ENCODE data around the gene TGFBR3.

DNA sequence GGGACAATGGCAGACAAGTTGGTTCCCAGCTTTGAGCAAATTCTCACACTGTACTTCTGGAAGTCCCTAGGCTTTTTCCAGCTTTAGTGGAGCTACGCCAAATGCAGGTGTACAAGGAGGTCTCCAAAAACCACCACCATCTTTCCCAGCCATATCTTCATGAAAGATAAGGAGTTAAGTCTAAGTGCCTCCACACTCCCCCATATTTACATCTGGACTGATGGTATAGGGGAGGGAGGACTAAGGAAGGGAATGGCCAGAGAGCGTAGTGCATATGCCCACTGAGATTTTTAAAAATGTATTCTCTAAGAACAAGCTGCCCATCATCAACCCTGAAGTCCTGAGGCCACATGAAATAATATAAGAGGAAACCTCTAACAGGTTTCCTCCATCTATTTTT, 161.3 kb downstream of the TGFBR3 start:
- TF ChIP-seq SP1 (CRISPR knock-in tag; conservative IDR thresholded peaks at IDR 0.05) (no peak), ZBTB21 (CRISPR knock-in tag; IDR thresholded peaks at IDR 0.05; ENCODE audit: borderline replicate concordance) (no peak), NFYB (CRISPR knock-in tag; conservative IDR thresholded peaks at IDR 0.05; ENCODE audit: low read depth) (no peak), MXD4 (CRISPR knock-in tag; IDR thresholded peaks at IDR 0.05; ENCODE audit: borderline replicate concordance) (no peak), JUN (CRISPR knock-in tag; IDR thresholded peaks at IDR 0.05) (no peak), CREB1 (CRISPR knock-in tag; IDR thresholded peaks at IDR 0.05) (no peak), OVOL2 (CRISPR knock-in tag; IDR thresholded peaks at IDR 0.05; ENCODE audit: borderline replicate concordance) (no peak), ZNF263 (CRISPR knock-in tag; IDR thresholded peaks at IDR 0.05; ENCODE audit: low read depth) (no peak)
- TF ChIP-seq, protein P1, sequence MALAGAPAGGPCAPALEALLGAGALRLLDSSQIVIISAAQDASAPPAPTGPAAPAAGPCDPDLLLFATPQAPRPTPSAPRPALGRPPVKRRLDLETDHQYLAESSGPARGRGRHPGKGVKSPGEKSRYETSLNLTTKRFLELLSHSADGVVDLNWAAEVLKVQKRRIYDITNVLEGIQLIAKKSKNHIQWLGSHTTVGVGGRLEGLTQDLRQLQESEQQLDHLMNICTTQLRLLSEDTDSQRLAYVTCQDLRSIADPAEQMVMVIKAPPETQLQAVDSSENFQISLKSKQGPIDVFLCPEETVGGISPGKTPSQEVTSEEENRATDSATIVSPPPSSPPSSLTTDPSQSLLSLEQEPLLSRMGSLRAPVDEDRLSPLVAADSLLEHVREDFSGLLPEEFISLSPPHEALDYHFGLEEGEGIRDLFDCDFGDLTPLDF (CRISPR knock-in tag; IDR thresholded peaks at IDR 0.05): no peak
- TF ChIP-seq, protein P2, sequence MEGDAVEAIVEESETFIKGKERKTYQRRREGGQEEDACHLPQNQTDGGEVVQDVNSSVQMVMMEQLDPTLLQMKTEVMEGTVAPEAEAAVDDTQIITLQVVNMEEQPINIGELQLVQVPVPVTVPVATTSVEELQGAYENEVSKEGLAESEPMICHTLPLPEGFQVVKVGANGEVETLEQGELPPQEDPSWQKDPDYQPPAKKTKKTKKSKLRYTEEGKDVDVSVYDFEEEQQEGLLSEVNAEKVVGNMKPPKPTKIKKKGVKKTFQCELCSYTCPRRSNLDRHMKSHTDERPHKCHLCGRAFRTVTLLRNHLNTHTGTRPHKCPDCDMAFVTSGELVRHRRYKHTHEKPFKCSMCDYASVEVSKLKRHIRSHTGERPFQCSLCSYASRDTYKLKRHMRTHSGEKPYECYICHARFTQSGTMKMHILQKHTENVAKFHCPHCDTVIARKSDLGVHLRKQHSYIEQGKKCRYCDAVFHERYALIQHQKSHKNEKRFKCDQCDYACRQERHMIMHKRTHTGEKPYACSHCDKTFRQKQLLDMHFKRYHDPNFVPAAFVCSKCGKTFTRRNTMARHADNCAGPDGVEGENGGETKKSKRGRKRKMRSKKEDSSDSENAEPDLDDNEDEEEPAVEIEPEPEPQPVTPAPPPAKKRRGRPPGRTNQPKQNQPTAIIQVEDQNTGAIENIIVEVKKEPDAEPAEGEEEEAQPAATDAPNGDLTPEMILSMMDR (IDR thresholded peaks at IDR 0.05): no peak
- TF ChIP-seq, protein P3, sequence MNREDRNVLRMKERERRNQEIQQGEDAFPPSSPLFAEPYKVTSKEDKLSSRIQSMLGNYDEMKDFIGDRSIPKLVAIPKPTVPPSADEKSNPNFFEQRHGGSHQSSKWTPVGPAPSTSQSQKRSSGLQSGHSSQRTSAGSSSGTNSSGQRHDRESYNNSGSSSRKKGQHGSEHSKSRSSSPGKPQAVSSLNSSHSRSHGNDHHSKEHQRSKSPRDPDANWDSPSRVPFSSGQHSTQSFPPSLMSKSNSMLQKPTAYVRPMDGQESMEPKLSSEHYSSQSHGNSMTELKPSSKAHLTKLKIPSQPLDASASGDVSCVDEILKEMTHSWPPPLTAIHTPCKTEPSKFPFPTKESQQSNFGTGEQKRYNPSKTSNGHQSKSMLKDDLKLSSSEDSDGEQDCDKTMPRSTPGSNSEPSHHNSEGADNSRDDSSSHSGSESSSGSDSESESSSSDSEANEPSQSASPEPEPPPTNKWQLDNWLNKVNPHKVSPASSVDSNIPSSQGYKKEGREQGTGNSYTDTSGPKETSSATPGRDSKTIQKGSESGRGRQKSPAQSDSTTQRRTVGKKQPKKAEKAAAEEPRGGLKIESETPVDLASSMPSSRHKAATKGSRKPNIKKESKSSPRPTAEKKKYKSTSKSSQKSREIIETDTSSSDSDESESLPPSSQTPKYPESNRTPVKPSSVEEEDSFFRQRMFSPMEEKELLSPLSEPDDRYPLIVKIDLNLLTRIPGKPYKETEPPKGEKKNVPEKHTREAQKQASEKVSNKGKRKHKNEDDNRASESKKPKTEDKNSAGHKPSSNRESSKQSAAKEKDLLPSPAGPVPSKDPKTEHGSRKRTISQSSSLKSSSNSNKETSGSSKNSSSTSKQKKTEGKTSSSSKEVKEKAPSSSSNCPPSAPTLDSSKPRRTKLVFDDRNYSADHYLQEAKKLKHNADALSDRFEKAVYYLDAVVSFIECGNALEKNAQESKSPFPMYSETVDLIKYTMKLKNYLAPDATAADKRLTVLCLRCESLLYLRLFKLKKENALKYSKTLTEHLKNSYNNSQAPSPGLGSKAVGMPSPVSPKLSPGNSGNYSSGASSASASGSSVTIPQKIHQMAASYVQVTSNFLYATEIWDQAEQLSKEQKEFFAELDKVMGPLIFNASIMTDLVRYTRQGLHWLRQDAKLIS (CRISPR knock-in tag; IDR thresholded peaks at IDR 0.05; ENCODE audit: borderline replicate concordance): no peak
- TF ChIP-seq, protein P4, sequence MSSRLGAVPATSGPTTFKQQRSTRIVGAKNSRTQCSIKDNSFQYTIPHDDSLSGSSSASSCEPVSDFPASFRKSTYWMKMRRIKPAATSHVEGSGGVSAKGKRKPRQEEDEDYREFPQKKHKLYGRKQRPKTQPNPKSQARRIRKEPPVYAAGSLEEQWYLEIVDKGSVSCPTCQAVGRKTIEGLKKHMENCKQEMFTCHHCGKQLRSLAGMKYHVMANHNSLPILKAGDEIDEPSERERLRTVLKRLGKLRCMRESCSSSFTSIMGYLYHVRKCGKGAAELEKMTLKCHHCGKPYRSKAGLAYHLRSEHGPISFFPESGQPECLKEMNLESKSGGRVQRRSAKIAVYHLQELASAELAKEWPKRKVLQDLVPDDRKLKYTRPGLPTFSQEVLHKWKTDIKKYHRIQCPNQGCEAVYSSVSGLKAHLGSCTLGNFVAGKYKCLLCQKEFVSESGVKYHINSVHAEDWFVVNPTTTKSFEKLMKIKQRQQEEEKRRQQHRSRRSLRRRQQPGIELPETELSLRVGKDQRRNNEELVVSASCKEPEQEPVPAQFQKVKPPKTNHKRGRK (CRISPR knock-in tag; IDR thresholded peaks at IDR 0.05; ENCODE audit: borderline replicate concordance): no peak
- TF ChIP-seq, protein P5, sequence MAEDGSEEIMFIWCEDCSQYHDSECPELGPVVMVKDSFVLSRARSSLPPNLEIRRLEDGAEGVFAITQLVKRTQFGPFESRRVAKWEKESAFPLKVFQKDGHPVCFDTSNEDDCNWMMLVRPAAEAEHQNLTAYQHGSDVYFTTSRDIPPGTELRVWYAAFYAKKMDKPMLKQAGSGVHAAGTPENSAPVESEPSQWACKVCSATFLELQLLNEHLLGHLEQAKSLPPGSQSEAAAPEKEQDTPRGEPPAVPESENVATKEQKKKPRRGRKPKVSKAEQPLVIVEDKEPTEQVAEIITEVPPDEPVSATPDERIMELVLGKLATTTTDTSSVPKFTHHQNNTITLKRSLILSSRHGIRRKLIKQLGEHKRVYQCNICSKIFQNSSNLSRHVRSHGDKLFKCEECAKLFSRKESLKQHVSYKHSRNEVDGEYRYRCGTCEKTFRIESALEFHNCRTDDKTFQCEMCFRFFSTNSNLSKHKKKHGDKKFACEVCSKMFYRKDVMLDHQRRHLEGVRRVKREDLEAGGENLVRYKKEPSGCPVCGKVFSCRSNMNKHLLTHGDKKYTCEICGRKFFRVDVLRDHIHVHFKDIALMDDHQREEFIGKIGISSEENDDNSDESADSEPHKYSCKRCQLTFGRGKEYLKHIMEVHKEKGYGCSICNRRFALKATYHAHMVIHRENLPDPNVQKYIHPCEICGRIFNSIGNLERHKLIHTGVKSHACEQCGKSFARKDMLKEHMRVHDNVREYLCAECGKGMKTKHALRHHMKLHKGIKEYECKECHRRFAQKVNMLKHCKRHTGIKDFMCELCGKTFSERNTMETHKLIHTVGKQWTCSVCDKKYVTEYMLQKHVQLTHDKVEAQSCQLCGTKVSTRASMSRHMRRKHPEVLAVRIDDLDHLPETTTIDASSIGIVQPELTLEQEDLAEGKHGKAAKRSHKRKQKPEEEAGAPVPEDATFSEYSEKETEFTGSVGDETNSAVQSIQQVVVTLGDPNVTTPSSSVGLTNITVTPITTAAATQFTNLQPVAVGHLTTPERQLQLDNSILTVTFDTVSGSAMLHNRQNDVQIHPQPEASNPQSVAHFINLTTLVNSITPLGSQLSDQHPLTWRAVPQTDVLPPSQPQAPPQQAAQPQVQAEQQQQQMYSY (CRISPR knock-in tag; IDR thresholded peaks at IDR 0.05): no peak
- TF ChIP-seq, protein P6, sequence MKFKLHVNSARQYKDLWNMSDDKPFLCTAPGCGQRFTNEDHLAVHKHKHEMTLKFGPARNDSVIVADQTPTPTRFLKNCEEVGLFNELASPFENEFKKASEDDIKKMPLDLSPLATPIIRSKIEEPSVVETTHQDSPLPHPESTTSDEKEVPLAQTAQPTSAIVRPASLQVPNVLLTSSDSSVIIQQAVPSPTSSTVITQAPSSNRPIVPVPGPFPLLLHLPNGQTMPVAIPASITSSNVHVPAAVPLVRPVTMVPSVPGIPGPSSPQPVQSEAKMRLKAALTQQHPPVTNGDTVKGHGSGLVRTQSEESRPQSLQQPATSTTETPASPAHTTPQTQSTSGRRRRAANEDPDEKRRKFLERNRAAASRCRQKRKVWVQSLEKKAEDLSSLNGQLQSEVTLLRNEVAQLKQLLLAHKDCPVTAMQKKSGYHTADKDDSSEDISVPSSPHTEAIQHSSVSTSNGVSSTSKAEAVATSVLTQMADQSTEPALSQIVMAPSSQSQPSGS (CRISPR knock-in tag; IDR thresholded peaks at IDR 0.05; ENCODE audit: borderline replicate concordance, low read depth): no peak
